Measurements from ENCODE around the gene FXYD6.

Gene FXYD6

DNA sequence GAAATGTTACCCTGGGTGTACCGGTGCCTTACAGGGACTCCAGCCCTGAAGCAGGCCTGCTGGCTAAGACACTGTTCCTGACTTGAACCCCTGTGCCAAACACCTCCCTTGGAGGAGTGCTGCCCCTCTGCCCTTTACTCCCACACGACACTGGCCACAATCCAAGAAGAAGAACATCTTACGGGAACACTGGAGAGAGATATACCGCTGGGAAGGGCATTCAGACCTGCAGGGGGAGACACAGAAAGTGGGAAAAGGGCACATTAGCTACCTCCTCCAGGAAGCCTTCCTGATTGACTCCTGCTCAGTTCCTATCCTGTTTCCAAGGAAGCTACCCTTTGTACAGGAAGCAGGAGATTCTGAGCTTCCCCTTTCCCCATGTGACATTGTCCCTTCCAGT, 34.1 kb upstream of the FXYD6 start:
- no peak for DNase-seq (ENCODE audit: low spot score)

- no peak for DNase-seq (ENCODE audit: low spot score)
These were observed 33.3 kb upstream of the FXYD6 start for GRCh38 chr11:117909611-117910382.

GRCh38 chr11:117908959-117909610, 32.6 kb upstream of the FXYD6 start:
- DNase-seq (ENCODE audit: low spot score): no peak

GRCh38 chr11:117908109-117908895, 31.8 kb upstream of the FXYD6 start:
- DNase-seq (ENCODE audit: low spot score): no peak

- no peak for DNase-seq (ENCODE audit: low spot score)
These were observed 31.0 kb upstream of the FXYD6 start for GRCh38 chr11:117907276-117908108.

DNA sequence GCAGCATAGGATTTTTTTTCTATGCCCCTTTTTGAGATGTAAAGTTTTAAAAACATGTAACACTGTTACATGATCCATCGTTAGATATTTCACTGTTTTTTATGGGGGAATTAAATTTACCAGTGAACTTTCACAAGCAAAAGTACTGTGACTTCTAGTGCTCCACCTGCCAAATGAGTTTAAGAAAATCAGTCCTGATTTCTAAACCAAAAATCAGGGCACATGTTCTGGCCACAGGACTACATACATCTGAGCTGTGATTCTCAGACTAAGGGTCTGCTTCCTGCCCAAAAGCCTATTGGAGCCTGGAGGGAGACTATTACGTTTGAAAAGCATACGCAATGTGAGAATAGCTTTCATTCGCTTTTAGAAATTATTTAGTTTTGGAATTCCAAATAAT, 30.3 kb upstream of the FXYD6 start:
- no peak for DNase-seq (ENCODE audit: low spot score)

DNA sequence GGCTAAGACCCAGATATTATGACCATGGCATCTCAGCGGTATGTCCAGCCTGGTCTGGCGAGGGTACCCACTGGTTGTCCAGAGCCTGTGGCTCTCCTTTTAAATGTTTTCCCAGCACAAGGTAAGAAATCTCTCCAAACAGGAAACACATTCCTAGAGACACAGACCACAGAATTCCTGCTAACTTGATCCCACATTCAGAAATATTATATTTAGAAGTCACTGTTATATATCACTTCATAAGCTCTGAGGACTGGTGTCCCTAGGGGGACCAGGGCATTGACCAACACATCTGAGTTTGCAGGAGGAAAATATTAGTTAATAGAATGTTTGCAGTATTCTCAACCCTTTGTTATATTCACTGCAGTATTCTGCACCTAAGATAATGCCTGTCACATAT, 29.7 kb upstream of the FXYD6 start:
- no peak for DNase-seq (ENCODE audit: low spot score)

DNA sequence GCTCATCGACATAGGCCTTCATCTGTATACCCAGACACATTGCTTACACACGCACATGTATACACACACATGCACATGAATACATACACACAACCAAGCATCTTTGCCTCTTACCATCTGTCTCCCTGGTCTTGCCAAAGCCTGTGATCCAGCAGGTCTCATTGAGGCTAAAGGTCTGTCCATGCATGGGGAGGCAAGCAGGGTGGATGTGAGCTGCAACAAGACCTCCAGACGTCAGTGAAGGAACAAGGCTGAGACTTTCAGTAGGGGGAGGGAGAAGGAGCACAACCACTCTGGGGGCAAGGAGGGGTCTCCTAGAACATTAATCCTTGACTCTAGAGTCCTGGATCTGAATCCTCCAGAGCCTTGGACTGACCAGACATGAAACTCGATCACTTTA, 29.1 kb upstream of the FXYD6 start:
- no peak for DNase-seq (ENCODE audit: low spot score)

DNA sequence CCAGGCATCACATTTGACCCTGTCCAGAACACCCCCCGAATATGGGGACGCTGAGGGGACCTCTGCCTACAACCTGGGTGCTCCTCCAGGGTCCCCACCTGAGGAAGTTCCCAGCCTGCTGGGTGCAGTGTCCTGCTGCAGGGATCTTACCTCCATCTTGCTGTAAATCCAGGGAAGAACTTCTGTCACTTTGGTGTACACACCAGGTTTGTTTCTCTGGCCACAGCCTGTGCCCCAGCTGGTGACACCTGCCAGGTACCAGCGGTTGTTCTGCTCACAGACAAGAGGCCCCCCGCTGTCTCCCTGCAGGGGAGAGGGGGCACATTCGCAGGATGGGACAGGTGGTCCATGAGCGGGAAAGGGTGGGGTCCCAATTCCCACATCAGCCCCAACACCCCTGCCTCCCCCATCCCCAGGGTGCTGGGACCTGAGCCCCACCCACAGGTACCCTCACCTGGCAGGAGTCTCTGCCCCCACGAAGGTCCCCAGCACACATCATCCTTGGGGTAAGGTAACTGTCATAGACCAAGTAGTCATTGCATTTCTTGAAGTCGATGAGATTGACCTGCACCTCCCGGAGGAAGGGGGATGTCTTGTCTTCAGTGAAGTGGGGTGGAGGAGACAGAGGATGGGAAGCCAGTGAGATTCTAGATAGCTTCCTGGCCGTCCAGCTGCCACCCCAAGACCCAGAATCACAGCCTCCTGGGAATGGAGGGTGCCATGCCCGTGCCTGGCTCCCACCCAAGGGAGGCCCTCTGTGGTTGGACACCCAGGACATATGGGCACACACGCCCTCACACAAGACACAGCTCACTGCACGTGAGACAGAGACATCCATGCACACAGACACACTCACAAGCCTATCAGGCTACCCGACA, 27.3 kb upstream of the FXYD6 start:
- no peak for DNase-seq (ENCODE audit: low spot score)

DNA sequence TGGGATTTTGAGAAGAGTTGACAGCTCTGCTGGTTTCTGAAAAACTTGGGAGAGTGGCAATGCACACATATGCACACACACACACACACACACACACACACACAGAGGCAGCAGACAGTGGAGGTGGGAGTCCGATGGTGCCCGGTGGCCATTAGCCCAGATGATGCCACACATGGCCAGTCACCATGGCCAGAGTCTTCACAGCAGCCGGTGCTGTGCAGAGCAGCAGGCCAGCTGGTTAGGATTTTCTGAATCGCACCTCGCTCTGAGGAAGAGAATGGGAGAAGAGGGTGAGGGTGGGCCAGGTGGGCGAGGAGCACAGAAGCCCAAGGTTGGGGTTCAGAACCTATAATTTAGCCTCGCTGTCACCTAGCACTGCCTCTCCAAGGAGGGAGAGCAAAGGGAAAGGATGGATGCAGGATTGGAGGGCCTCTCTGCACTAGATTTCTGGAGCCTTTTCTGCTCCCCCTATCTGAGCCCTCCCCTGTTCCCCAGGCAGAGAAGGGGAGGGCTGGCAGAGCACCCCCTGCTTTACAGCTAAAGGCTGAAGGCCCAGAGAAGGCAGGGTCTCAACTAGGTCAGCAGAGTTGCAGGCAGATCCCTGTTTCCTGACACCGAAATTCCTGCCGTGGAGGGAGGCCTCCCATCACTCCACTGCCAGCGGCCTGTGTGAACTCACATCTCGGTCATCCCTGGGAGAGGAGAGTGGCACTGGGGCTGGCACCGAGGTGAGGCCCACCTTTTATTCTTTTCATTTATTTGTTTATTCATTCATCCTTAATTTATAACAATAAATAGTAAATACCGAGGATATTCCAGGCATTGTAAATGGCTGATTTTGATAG, 25.8 kb upstream of the FXYD6 start:
- no peak for DNase-seq (ENCODE audit: low spot score)

GRCh38 chr11:117901601-117902000, 25.1 kb upstream of the FXYD6 start:
- DNase-seq (ENCODE audit: low spot score): no peak

- no peak for DNase-seq (ENCODE audit: low spot score)
These were observed 24.4 kb upstream of the FXYD6 start for GRCh38 chr11:117900720-117901440.

DNA sequence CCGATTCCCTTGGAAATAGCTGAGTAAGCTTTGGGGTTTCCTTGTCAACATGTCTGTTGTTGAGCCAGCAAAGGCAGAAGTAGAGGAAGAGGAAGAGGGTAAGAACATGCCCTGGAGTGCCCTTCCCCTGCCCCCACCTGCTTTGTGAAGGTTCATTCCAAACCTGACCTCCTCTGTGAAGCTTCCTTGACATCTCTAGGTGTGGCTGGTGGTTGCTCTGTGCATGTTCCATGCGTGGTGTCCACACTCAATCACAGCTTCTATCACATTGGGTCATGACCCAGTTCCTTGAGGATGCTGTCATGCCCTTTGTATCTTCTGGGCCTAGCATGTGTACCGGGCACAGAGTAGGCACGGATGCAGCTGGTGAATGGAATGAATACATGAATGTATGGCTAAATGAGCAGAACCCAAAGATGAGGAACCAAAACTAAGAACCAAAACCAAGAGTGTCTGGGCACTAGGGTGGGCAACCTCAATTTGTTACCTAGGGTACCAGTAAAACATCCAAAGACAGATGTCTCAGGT, 23.7 kb upstream of the FXYD6 start:
- no peak for DNase-seq (ENCODE audit: low spot score)

DNA sequence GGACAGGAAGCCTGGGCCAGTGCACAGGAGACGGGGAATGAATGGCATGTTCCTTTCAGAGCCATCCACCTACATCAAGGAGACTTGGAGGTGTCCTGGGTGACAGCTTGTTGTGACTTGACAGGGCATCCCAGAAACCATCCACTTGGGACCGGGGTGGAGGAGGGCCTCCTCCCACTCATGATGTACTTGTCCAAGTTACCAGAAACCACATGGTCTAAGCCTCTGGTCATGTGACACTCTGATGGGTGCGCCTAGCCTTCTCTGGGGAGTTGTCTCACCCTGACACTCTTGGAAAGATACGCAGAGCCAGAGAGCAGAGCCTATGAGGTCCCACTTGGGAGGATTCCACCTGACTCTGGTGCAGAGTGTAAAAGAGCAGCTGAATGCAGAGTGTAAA, 21.6 kb upstream of the FXYD6 start:
- no peak for DNase-seq (ENCODE audit: low spot score)

DNA sequence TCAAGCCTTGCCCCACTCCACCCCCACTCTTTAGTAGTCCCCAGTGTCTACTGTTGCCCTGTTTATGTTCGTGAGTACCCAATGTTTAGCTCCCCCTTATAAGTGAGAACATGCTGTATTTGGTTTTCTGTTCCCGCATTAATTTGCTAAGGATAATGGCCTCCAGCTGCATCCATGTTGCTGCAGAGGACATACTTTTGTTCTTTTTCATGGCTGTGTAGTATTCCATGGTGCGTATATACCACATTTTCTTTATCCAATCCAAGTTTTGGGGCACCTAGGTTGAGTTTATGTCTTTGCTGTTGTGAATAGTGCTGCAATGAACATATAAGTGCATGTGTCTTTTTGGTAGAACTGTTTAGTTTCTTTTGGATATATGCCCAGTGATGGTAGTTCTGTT, 16.2 kb upstream of the FXYD6 start:
- DNase-seq (ENCODE audit: low spot score): no peak

DNA sequence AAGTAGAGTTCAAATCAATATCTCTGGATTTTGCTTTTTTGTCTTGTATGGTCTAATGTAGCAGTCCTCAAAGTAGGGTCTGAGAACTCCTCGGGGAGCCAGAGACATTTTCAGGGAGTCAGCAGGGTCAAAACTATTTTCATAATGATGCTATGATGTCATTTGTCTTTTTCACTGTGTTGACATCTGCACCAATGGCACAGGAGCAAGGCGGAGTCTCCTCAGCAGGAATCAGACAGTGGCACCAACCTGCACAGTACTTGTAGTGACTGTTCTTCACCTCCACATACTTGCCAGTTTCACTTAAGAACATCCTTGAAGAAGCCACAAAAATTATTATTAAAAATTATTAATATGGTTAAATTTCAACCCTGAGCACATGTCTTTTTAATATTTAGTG, 14.9 kb upstream of the FXYD6 start:
- no peak for DNase-seq (ENCODE audit: low spot score)

- DNase-seq (ENCODE audit: low spot score): no peak
These were observed 11.7 kb upstream of the FXYD6 start for GRCh38 chr11:117888139-117888566.

- no peak for DNase-seq (ENCODE audit: low spot score)
These were observed 11.1 kb upstream of the FXYD6 start for GRCh38 chr11:117887431-117888138.

DNA sequence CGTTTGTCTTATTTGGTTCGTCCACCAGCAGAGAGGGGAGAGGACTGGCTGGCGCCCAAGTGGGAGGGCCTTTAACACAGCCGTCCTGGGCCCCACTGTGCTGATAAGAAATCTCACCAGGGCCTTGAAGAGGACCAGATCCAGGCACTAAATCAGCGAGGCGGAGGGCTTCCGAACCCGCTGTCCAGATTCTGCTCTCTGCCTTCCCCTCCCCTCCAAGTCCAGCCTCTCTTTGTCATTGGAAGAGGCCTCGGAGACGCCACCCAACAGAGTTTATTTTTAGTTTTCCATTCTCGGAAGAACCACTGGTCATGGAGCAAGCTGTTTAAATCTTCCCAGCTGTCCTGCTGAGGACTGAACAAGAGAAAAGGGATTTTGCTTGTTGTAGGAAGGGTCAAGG, 9.3 kb upstream of the FXYD6 start:
- DNase-seq (ENCODE audit: low spot score): no peak
